Cardiac muscle cell (in vitro differentiated cells and primary cell): ENCODE measurements around the gene FXYD2. TPM values are rescaled to one million over a fixed set of nuclear protein-coding genes. Genes with fewer than 3 reads are reported as not detected.

Experiments used
- DNase-seq, 2 donors: peaks; one replicate each; pipeline versions ENCODE4 v3.0.0 to v3.0.0-alpha.2; 2010 to 2017; ENCODE audit warnings: low read depth in 1 of 2, low spot score in 1 of 2
- H3K27ac ChIP-seq: fragments of 200-600 bp; sonication (generic); 2 replicates; pipeline ENCODE4 v1.5.1; 2016
- H3K27me3 ChIP-seq: fragments of 200-600 bp; sonication (generic); 2 replicates; pipeline ENCODE4 v1.6.0; 2016; ENCODE audit warnings: control low read depth
- H3K36me3 ChIP-seq: fragments of 200-600 bp; sonication (generic); 2 replicates; pipeline ENCODE4 v1.5.1; 2016; ENCODE audit warnings: control low read depth
- H3K4me1 ChIP-seq: fragments of 200-600 bp; sonication (generic); 2 replicates; pipeline ENCODE4 v1.8.1; 2017; ENCODE audit warnings: low read depth, mild to moderate bottlenecking, mixed run types
- H3K4me3 ChIP-seq: fragments of 200-600 bp; sonication (generic); 2 replicates; pipeline ENCODE4 v1.5.1; 2016; ENCODE audit warnings: mild to moderate bottlenecking
- H3K9me3 ChIP-seq: fragments of 200-600 bp; sonication (generic); 2 replicates; pipeline ENCODE4 v1.5.1; 2017; ENCODE audit warnings: low read depth, mild to moderate bottlenecking, control low read depth
- polyA plus RNA-seq: library from polyadenylated mRNA; unstranded; fragments of >200 nt; fragmentation: Nextera tagmentation; extraction: Ambion mirVana; gene quantifications from 2 replicates; pipeline ENCODE4 v1.2.1, GENCODE V29; 2016
- total RNA-seq: library from RNA; depleted of rRNA; stranded (reverse); fragments of >200 nt; gene quantifications from 2 replicates; pipeline ENCODE4 v1.2.3, GENCODE V29; 2016
- TF ChIP-seq, protein P1 (sequence below): IDR thresholded peaks from 2 replicates; pipeline ENCODE4 v1.5.1; 2012; ENCODE audit warnings: low read depth, mild to moderate bottlenecking, low read length

The FXYD2 gene
- total and polyA plus RNA-seq, 2 experiments from 2014 or later: 2.3 to 2.4 TPM

- H3K27me3 ChIP-seq: no peaks in the 10 kb centered on the region
- H3K4me1 ChIP-seq: no peaks in the 10 kb centered on the region
- no peak overlapping the region for H3K27ac ChIP-seq
- no peak overlapping the region for H3K4me3 ChIP-seq
- TF ChIP-seq, protein P1, sequence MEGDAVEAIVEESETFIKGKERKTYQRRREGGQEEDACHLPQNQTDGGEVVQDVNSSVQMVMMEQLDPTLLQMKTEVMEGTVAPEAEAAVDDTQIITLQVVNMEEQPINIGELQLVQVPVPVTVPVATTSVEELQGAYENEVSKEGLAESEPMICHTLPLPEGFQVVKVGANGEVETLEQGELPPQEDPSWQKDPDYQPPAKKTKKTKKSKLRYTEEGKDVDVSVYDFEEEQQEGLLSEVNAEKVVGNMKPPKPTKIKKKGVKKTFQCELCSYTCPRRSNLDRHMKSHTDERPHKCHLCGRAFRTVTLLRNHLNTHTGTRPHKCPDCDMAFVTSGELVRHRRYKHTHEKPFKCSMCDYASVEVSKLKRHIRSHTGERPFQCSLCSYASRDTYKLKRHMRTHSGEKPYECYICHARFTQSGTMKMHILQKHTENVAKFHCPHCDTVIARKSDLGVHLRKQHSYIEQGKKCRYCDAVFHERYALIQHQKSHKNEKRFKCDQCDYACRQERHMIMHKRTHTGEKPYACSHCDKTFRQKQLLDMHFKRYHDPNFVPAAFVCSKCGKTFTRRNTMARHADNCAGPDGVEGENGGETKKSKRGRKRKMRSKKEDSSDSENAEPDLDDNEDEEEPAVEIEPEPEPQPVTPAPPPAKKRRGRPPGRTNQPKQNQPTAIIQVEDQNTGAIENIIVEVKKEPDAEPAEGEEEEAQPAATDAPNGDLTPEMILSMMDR: no peak
- no peaks in the 10 kb centered on the region for H3K9me3 ChIP-seq
- H3K36me3 ChIP-seq: peaks cover 12% of the 10 kb centered on the region
- DNase-seq: no peak
These were observed 15.6 kb upstream of the FXYD2 start for GRCh38 chr11:117839936-117840813.

DNA sequence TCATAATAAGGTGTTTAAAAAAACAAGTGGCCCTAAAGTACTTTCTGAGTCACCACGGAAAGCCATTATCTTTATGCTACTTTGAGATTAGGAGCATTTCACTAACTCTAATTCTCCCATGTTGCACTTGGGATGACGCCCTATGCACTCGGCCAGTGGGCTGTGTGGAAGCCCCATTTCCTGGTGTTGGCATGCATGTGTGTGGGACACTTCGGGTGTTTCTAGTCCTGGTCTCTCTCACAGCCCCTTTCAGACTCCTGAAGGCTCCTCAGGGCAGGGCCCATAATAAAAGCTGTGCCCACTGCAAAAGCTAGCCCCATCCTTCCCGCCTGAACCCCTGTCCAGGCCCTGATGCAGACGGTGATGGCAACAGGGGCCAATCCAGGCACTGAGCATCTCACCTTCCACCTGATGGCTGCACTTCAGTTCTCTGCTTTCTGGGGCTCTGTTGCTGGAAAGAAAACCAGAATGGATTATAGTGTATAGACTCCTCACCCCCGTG lies 14.9 kb upstream of the FXYD2 start:
- Histone ChIP-seq H3K27ac (no peak overlapping the region), H3K4me3 (no peak overlapping the region), H3K4me1 (no peaks in the 10 kb centered on the region), H3K36me3 (peaks cover 12% of the 10 kb centered on the region), H3K27me3 (no peaks in the 10 kb centered on the region), H3K9me3 (no peaks in the 10 kb centered on the region)
- DNase-seq: no peak
- TF ChIP-seq, protein P1: no peak

- H3K27me3 ChIP-seq: no peaks in the 10 kb centered on the region
- no peaks in the 10 kb centered on the region for H3K4me1 ChIP-seq
- H3K4me3 ChIP-seq: no peak overlapping the region
- DNase-seq: no peak
- H3K27ac ChIP-seq: no peak overlapping the region
- TF ChIP-seq, protein P1: no peak
- peaks cover 12% of the 10 kb centered on the region for H3K36me3 ChIP-seq
- H3K9me3 ChIP-seq: no peaks in the 10 kb centered on the region
These were observed 14.4 kb upstream of the FXYD2 start for GRCh38 chr11:117838901-117839300.

- no peak for DNase-seq
- H3K27ac ChIP-seq: no peak overlapping the region
- no peak overlapping the region for H3K4me3 ChIP-seq
- no peaks in the 10 kb centered on the region for H3K27me3 ChIP-seq
- H3K9me3 ChIP-seq: no peaks in the 10 kb centered on the region
- peaks cover 12% of the 10 kb centered on the region for H3K36me3 ChIP-seq
- TF ChIP-seq, protein P1: no peak
- H3K4me1 ChIP-seq: no peaks in the 10 kb centered on the region
These were observed 13.2 kb upstream of the FXYD2 start for GRCh38 chr11:117837791-117838190.

DNA sequence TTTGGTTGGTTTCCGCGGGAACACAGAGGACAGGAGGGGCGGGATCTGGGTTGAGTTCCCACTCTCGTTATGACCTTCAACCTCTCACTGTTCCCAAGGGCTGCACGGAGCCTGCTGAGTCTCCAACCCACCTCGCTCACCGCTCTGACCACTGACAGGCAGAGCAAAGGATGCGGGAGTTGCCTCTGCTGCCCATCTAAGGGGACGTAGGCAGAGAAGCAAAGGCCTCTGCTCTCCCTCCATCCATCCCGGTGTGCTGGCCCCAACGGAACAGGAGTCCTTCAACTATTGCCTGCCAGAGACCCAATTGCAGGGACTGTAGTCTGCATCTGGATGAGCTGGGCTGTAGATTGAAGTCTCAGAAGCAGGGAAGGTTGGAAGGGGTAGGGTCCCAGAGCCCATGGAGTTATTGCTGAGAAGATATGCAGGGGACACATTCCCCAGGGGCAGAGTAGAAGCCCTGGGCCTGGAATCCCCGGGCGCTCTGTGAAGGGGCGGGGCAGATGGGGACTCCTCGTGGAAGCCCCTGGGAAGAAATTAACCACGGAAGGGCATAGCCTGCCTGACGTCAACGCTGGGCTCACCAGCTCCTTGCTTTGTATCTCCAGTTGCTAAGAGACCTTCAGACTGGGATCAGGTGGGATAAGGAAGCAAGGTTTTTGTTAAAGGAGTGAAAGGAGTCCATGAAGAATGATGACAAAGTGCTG lies 12.7 kb upstream of the FXYD2 start:
- no peak overlapping the region for H3K4me3 ChIP-seq
- H3K9me3 ChIP-seq: no peaks in the 10 kb centered on the region
- H3K4me1 ChIP-seq: no peaks in the 10 kb centered on the region
- H3K27ac ChIP-seq: no peak overlapping the region
- TF ChIP-seq, protein P1: no peak
- no peaks in the 10 kb centered on the region for H3K27me3 ChIP-seq
- DNase-seq: no peak
- peaks cover 12% of the 10 kb centered on the region for H3K36me3 ChIP-seq
